HCT116 (cell line): ENCODE measurements around the gene ACOT11. TPM values are rescaled to one million over a fixed set of nuclear protein-coding genes. Genes with fewer than 3 reads are reported as not detected.

Experiments
- ATAC-seq: fragments of 200-7000 bp; cut with Tn5 transposase; 2 replicates; pipeline ENCODE4 v1.9.1; 2020; ENCODE audit warnings: mild to moderate bottlenecking, moderate library complexity
- BruUV-seq: library from RNA; stranded (reverse); fragments of 400-500 nt; replicated peaks from 2 replicates; lab custom pipeline; 2021; lab: Mats Ljungman, UMichigan
- CTCF ChIA-PET: fragments of 300-600 bp; sonication (Branson Sonifier 250); formaldehyde crosslinking; loops from one replicate; lab custom pipeline; 2021; ENCODE audit warnings: antibody characterized with exemption; lab: Charles Lee
- POLR2A ChIA-PET: fragments of 300-600, 350-600 bp; sonication (Branson Sonifier 250); formaldehyde crosslinking; loops from one replicate; lab custom pipeline; 2021; ENCODE audit warnings: antibody characterized with exemption; lab: Charles Lee
- RAD21 ChIA-PET, 2 experiments: fragments of 300-600 bp; sonication (Branson Sonifier 250); formaldehyde crosslinking; loops; one replicate each; lab custom pipeline; 2023; ENCODE audit warnings: low total read pairs in 2 of 2; ENCODE audit not compliant: uncharacterized antibody in 2 of 2, unreplicated experiment in 2 of 2, low non-redundant PET in 1 of 2; lab: Charles Lee
- DNase-seq: peaks from one replicate; pipeline ENCODE4 v3.0.0-alpha.2; 2010; ENCODE audit warnings: low read depth, low spot score
- H2AFZ ChIP-seq: fragments of 200-600 bp; shearing (Covaris generic), sonication (generic); 2 replicates; pipeline ENCODE4 v1.6.1; 2017; ENCODE audit warnings: low read depth, mixed run types, mixed read lengths, antibody characterized with exemption, low read length; ENCODE audit not compliant: poor library complexity, severe bottlenecking
- H3K27ac ChIP-seq: 2 replicates; pipeline ENCODE4 v1.5.1; 2012; ENCODE audit warnings: low read depth, low read length
- H3K27me3 ChIP-seq: fragments of 200-600 bp; sonication (generic); 2 replicates; pipeline ENCODE4 v1.6.1; 2016; ENCODE audit warnings: mixed run types, low read length, mixed read lengths; ENCODE audit not compliant: insufficient read depth
- H3K36me3 ChIP-seq, 2 experiments: fragments of 200-500 bp in 1 of 2; fragments of 200-600 bp in 1 of 2; sonication (Bioruptor generic) in 1 of 2; sonication (generic) in 1 of 2; 2 replicates each; pipeline versions ENCODE4 v1.5.1 to v1.6.1; 2014 to 2016; ENCODE audit warnings: low read length in 2 of 2, inconsistent platforms in 1 of 2, mixed read lengths in 1 of 2, mixed run types in 1 of 2; ENCODE audit not compliant: insufficient read depth in 2 of 2, control insufficient read depth in 1 of 2
- H3K4me1 ChIP-seq, 2 experiments: fragments of 200-600 bp in 1 of 2; sonication (generic) in 1 of 2; 2 replicates each; pipeline versions ENCODE4 v1.5.1 to v1.6.1; 2012 to 2017; ENCODE audit warnings: low read length in 2 of 2, inconsistent platforms in 1 of 2, mild to moderate bottlenecking in 1 of 2, mixed read lengths in 1 of 2, mixed run types in 1 of 2, moderate library complexity in 1 of 2; ENCODE audit not compliant: insufficient read depth in 2 of 2, control insufficient read depth in 1 of 2
- H3K4me2 ChIP-seq: fragments of 200-600 bp; sonication (generic); 2 replicates; pipeline ENCODE4 v1.6.1; 2017; ENCODE audit warnings: mixed run types, low read length, mixed read lengths
- H3K4me3 ChIP-seq, 2 experiments: fragments of 200-600 bp in 1 of 2; sonication (generic) in 1 of 2; replicated peaks in 1 of 2; 2 replicates each; pipeline ENCODE4 v1.5.1; 2011 to 2016; ENCODE audit warnings: low read length in 2 of 2, control low read depth in 1 of 2, low read depth in 1 of 2, mild to moderate bottlenecking in 1 of 2, mixed read lengths in 1 of 2, mixed run types in 1 of 2
- H3K79me2 ChIP-seq: fragments of 200-600 bp; sonication (generic); 2 replicates; pipeline ENCODE4 v1.6.1; 2017; ENCODE audit warnings: mild to moderate bottlenecking, mixed run types, low read length, moderate library complexity, mixed read lengths; ENCODE audit not compliant: insufficient read depth
- H3K9ac ChIP-seq: fragments of 200-600 bp; sonication (generic); 2 replicates; pipeline ENCODE4 v1.6.1; 2016; ENCODE audit warnings: low read length, mixed read lengths
- H3K9me2 ChIP-seq: fragments of 200-600 bp; sonication (generic), shearing (Covaris generic); 2 replicates; pipeline ENCODE4 v1.6.1; 2017; ENCODE audit warnings: mixed run types, mild to moderate bottlenecking, moderate library complexity; ENCODE audit not compliant: insufficient read depth
- H3K9me3 ChIP-seq, 2 experiments: fragments of 200-500 bp in 1 of 2; fragments of 200-600 bp in 1 of 2; sonication (Bioruptor generic) in 1 of 2; sonication (generic) in 1 of 2; 2 replicates each; pipeline ENCODE4 v1.6.1; 2014 to 2017; ENCODE audit warnings: low read length in 2 of 2, mixed read lengths in 2 of 2, inconsistent platforms in 1 of 2, low read depth in 1 of 2, mild to moderate bottlenecking in 1 of 2, mixed run types in 1 of 2, moderate library complexity in 1 of 2; ENCODE audit not compliant: control insufficient read depth in 1 of 2, insufficient read depth in 1 of 2
- H4K20me1 ChIP-seq: fragments of 200-600 bp; sonication (generic), shearing (Covaris generic); 2 replicates; pipeline ENCODE4 v1.6.1; 2017; ENCODE audit warnings: mixed run types, mild to moderate bottlenecking, moderate library complexity; ENCODE audit not compliant: insufficient read depth
- CTCF ChIP-seq, 3 experiments: fragments of 200-600 bp in 1 of 3; sonication (generic) in 1 of 3; IDR thresholded peaks in 2 of 3; conservative IDR thresholded peaks in 1 of 3; 2 replicates each; pipeline ENCODE4 v1.5.1; 2012 to 2017; ENCODE audit warnings: low read depth in 2 of 3, low read length in 2 of 3, antibody characterized with exemption in 1 of 3, borderline replicate concordance in 1 of 3, control low read depth in 1 of 3, mild to moderate bottlenecking in 1 of 3, mixed read lengths in 1 of 3, mixed run types in 1 of 3, moderate library complexity in 1 of 3; ENCODE audit not compliant: insufficient read depth in 1 of 3
- EZH2 ChIP-seq: fragments of 200-600 bp; sonication (generic); IDR thresholded peaks from 2 replicates; pipeline ENCODE4 v1.6.1; 2017; ENCODE audit warnings: antibody characterized with exemption, mixed run types
- EZH2phosphoT487 ChIP-seq: fragments of 200-600 bp; IDR thresholded peaks from 2 replicates; pipeline ENCODE4 v1.6.1; 2018; ENCODE audit warnings: antibody characterized with exemption, borderline replicate concordance
- FOSL1 ChIP-seq: IDR thresholded peaks from 2 replicates; pipeline ENCODE4 v1.6.1; 2012; ENCODE audit warnings: low read depth
- RAD21 ChIP-seq: IDR thresholded peaks from 2 replicates; pipeline ENCODE4 v1.6.1; 2012; ENCODE audit warnings: low read depth, mild to moderate bottlenecking
- SP1 ChIP-seq: IDR thresholded peaks from 2 replicates; pipeline ENCODE4 v1.6.1; 2012; ENCODE audit warnings: low read depth
- SRF ChIP-seq: IDR thresholded peaks from 2 replicates; pipeline ENCODE4 v1.6.1; 2012; ENCODE audit warnings: low read depth
- TCF7L2 ChIP-seq: IDR thresholded peaks from 2 replicates; pipeline ENCODE4 v1.7.0; 2011; ENCODE audit warnings: borderline replicate concordance, inconsistent platforms; ENCODE audit not compliant: insufficient read depth, insufficient read length; ENCODE audit errors: extremely low read depth
- YY1 ChIP-seq: IDR thresholded peaks from 2 replicates; pipeline ENCODE4 v1.6.1; 2011; ENCODE audit warnings: low read length, low read depth, moderate library complexity, mild to moderate bottlenecking; ENCODE audit not compliant: insufficient replicate concordance; ENCODE audit errors: extremely low read depth
- intact Hi-C: fragments of 100-400 bp; cut with micrococcal nuclease; formaldehyde crosslinking; loops from 2 replicates; pipeline ENCODE4 v1.10.0; 2022
- total RNA-seq: library from RNA; stranded (reverse); gene quantifications from one replicate; pipeline ENCODE4 v1.2.1, GENCODE V29; 2021; ENCODE audit not compliant: unreplicated experiment
- TF ChIP-seq, protein P1 (sequence below): IDR thresholded peaks from 2 replicates; pipeline ENCODE4 v1.6.1; 2012; ENCODE audit warnings: low read depth

The ACOT11 gene
- total RNA-seq, 1 experiment from 2014 or later, result 31.1 TPM

GRCh38 chr1:54519709-54520108, 28.3 kb upstream of the ACOT11 start:
- RAD21 ChIA-PET, result no interaction called here
- DNase-seq (no peak), ATAC-seq (peak; percentile 84)
- H3K4me2 ChIP-seq, result no peak overlapping the region
- H2AFZ ChIP-seq, result no peak overlapping the region
- H3K27ac ChIP-seq, result no peak overlapping the region
- BruUV-seq, result no TSS peak
- POLR2A ChIA-PET, result no interaction called here
- CTCF ChIA-PET, result interaction anchor here (1.0 to 2.0 kb wide), 2 partner anchors 20 to 30 kb away, joined by 5 read pairs; no protein-coding TSS in a partner anchor
- no peaks in the 10 kb centered on the region for H3K27me3 ChIP-seq
- no peaks in the 10 kb centered on the region for H3K36me3 ChIP-seq
- intact Hi-C loops, result no loop called here
- H3K4me1 ChIP-seq, result peaks cover 2 to 10% of the 10 kb centered on the region in 2 experiments; a peak in 2 of 4 replicates
- H3K79me2 ChIP-seq, result no peaks in the 10 kb centered on the region
- no peaks in the 10 kb centered on the region for H4K20me1 ChIP-seq
- H3K9me2 ChIP-seq, result no peaks in the 10 kb centered on the region
- no peaks in the 10 kb centered on the region for H3K9me3 ChIP-seq
- no peak overlapping the region for H3K4me3 ChIP-seq
- H3K9ac ChIP-seq, result no peak overlapping the region
- TF ChIP-seq RAD21 (peak; percentile 30; the same call in 1 of the 2 replicates), SP1 (no peak), EZH2phosphoT487 (no peak), FOSL1 (no peak), YY1 (no peak), TCF7L2 (no peak), SRF (no peak), EZH2 (no peak), CTCF (IDR thresholded peaks at IDR 0.05 in 2 of 3, conservative IDR thresholded peaks at IDR 0.05 in 1 of 3; ENCODE audit: borderline replicate concordance in 1 of 3, insufficient read depth in 1 of 3, low read depth in 2 of 3, low read length in 2 of 3) (peak in 2 of 3 experiments; percentile 39 to 41; a peak in 3 of 6 replicates)
- TF ChIP-seq, protein P1, sequence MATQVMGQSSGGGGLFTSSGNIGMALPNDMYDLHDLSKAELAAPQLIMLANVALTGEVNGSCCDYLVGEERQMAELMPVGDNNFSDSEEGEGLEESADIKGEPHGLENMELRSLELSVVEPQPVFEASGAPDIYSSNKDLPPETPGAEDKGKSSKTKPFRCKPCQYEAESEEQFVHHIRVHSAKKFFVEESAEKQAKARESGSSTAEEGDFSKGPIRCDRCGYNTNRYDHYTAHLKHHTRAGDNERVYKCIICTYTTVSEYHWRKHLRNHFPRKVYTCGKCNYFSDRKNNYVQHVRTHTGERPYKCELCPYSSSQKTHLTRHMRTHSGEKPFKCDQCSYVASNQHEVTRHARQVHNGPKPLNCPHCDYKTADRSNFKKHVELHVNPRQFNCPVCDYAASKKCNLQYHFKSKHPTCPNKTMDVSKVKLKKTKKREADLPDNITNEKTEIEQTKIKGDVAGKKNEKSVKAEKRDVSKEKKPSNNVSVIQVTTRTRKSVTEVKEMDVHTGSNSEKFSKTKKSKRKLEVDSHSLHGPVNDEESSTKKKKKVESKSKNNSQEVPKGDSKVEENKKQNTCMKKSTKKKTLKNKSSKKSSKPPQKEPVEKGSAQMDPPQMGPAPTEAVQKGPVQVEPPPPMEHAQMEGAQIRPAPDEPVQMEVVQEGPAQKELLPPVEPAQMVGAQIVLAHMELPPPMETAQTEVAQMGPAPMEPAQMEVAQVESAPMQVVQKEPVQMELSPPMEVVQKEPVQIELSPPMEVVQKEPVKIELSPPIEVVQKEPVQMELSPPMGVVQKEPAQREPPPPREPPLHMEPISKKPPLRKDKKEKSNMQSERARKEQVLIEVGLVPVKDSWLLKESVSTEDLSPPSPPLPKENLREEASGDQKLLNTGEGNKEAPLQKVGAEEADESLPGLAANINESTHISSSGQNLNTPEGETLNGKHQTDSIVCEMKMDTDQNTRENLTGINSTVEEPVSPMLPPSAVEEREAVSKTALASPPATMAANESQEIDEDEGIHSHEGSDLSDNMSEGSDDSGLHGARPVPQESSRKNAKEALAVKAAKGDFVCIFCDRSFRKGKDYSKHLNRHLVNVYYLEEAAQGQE, result no peak
